Ishikawa (cell line): ENCODE results near the gene RPRM.

ENCODE experiments used
- EP300 ChIP-seq: IDR thresholded peaks from 2 replicates; pipeline ENCODE4 v1.6.1; 2012; ENCODE audit warnings: borderline replicate concordance
- FOXM1 ChIP-seq: IDR thresholded peaks from 2 replicates; pipeline ENCODE4 v1.6.1; 2012; ENCODE audit warnings: low read depth, borderline replicate concordance
- MAX ChIP-seq: IDR thresholded peaks from 2 replicates; pipeline ENCODE4 v1.6.1; 2012
- RAD21 ChIP-seq: IDR thresholded peaks from 2 replicates; pipeline ENCODE4 v1.6.1; 2012; ENCODE audit warnings: low read depth
- TAF1 ChIP-seq: IDR thresholded peaks from 2 replicates; pipeline ENCODE4 v1.6.1; 2012; ENCODE audit warnings: low read depth, mild to moderate bottlenecking
- TCF12 ChIP-seq: IDR thresholded peaks from 2 replicates; pipeline ENCODE4 v1.6.1; 2012; ENCODE audit warnings: low read depth
- YY1 ChIP-seq: IDR thresholded peaks from 2 replicates; pipeline ENCODE4 v1.6.1; 2012; ENCODE audit warnings: low read depth
- TF ChIP-seq, protein P1 (sequence below): IDR thresholded peaks from 2 replicates; pipeline ENCODE4 v1.6.1; 2012; ENCODE audit warnings: low read depth, mild to moderate bottlenecking

DNA sequence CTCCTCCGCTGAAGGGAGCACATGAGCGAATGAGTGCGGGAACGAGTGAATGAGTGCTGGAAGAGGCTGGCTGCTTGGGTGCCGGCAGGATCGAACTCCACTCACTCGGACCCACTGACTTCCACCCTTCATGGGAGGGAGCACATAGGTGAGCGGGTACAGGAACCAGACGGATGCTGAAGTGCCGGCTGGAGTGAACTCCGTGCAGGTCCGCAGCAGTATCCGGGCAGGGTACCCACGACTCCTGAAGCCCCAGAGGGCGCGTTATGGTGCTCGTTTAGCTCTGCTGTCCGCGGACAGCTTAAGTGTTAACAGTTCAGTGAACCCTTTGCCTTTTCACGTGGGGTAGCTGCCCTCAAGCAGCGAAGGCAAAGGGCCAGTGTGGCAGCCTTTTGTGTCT lies 23.2 kb downstream of the RPRM start:
- TF ChIP-seq TAF1 = no peak
- no peak for TF ChIP-seq FOXM1
- no peak for TF ChIP-seq EP300
- TF ChIP-seq YY1 = no peak
- no peak for TF ChIP-seq RAD21
- TF ChIP-seq TCF12 = no peak
- TF ChIP-seq, protein P1, sequence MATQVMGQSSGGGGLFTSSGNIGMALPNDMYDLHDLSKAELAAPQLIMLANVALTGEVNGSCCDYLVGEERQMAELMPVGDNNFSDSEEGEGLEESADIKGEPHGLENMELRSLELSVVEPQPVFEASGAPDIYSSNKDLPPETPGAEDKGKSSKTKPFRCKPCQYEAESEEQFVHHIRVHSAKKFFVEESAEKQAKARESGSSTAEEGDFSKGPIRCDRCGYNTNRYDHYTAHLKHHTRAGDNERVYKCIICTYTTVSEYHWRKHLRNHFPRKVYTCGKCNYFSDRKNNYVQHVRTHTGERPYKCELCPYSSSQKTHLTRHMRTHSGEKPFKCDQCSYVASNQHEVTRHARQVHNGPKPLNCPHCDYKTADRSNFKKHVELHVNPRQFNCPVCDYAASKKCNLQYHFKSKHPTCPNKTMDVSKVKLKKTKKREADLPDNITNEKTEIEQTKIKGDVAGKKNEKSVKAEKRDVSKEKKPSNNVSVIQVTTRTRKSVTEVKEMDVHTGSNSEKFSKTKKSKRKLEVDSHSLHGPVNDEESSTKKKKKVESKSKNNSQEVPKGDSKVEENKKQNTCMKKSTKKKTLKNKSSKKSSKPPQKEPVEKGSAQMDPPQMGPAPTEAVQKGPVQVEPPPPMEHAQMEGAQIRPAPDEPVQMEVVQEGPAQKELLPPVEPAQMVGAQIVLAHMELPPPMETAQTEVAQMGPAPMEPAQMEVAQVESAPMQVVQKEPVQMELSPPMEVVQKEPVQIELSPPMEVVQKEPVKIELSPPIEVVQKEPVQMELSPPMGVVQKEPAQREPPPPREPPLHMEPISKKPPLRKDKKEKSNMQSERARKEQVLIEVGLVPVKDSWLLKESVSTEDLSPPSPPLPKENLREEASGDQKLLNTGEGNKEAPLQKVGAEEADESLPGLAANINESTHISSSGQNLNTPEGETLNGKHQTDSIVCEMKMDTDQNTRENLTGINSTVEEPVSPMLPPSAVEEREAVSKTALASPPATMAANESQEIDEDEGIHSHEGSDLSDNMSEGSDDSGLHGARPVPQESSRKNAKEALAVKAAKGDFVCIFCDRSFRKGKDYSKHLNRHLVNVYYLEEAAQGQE = no peak
- TF ChIP-seq MAX = no peak
